B cell (primary cell): ENCODE measurements around the gene KIF26B. TPM values are rescaled to one million over a fixed set of nuclear protein-coding genes. Genes with fewer than 3 reads are reported as not detected.

ENCODE experiments used
- ATAC-seq: fragments of 200-7000 bp; cut with Tn5 transposase; one replicate; pipeline ENCODE4 v1.10.0; 2021; ENCODE audit warnings: low read depth, mild to moderate bottlenecking, moderate number of reproducible peaks, moderate library complexity
- CTCF ChIA-PET: fragments of 350-600 bp; sonication (Branson Sonifier 250); formaldehyde crosslinking; loops from one replicate; lab custom pipeline; 2021; ENCODE audit warnings: antibody characterized with exemption, inconsistent platforms; lab: Charles Lee
- POLR2A ChIA-PET: fragments of 350-600 bp; sonication (Branson Sonifier 250); formaldehyde crosslinking; loops from one replicate; lab custom pipeline; 2021; ENCODE audit warnings: antibody characterized with exemption; lab: Charles Lee
- DNase-seq: peaks from one replicate; pipeline ENCODE4 v3.0.0; 2013
- H2AFZ ChIP-seq: 2 replicates; pipeline ENCODE4 v1.6.1; 2012; ENCODE audit warnings: mild to moderate bottlenecking, low read depth, low read length; ENCODE audit not compliant: insufficient read depth, poor library complexity, severe bottlenecking
- H3K27ac ChIP-seq, 2 donors: 1 replicate in 1 of 2; 2 replicates in 1 of 2; pipeline ENCODE4 v1.5.1; 2012 to 2013; ENCODE audit warnings: low read length in 2 of 2, mild to moderate bottlenecking in 2 of 2, moderate library complexity in 1 of 2
- H3K27me3 ChIP-seq, 4 experiments: fragments of 200-600 bp in 1 of 4; sonication (generic) in 1 of 4; replicated peaks in 1 of 4; 1 replicate in 2 of 4; 2 replicates in 2 of 4; pipeline versions ENCODE4 v1.6.1 to v1.7.0; 2013 to 2016; ENCODE audit warnings: low read length in 3 of 4, mild to moderate bottlenecking in 2 of 4, mixed read lengths in 1 of 4, moderate library complexity in 1 of 4; ENCODE audit not compliant: insufficient read depth in 4 of 4, control insufficient read depth in 3 of 4; ENCODE audit errors: control extremely low read depth in 1 of 4
- H3K36me3 ChIP-seq, 2 experiments: replicated peaks in 1 of 2; 1 replicate in 1 of 2; 2 replicates in 1 of 2; pipeline versions ENCODE4 v1.6.1 to v1.7.1; 2013; ENCODE audit warnings: low read length in 1 of 2; ENCODE audit not compliant: insufficient read depth in 2 of 2, control insufficient read depth in 1 of 2; ENCODE audit errors: control extremely low read depth in 1 of 2, extremely low read depth in 1 of 2
- H3K4me1 ChIP-seq, 2 donors: fragments of 200-600 bp in 1 of 2; sonication (generic) in 1 of 2; 1 replicate in 1 of 2; 2 replicates in 1 of 2; pipeline versions ENCODE4 v1.5.1 to v1.6.1; 2013 to 2017; ENCODE audit warnings: low read length in 2 of 2; ENCODE audit not compliant: control insufficient read depth in 2 of 2, insufficient read depth in 2 of 2
- H3K4me2 ChIP-seq: replicated peaks from 2 replicates; pipeline ENCODE3; 2012; ENCODE audit warnings: mild to moderate bottlenecking, low read depth, low read length; ENCODE audit not compliant: poor library complexity, severe bottlenecking
- H3K4me3 ChIP-seq, 5 experiments: fragments of 200-600 bp in 1 of 5; sonication (generic) in 1 of 5; 1 replicate in 3 of 5; 2 replicates in 2 of 5; pipeline versions ENCODE4 v1.5.1 to v1.7.0; 2011 to 2016; ENCODE audit warnings: low read length in 4 of 5, mild to moderate bottlenecking in 4 of 5, low read depth in 2 of 5, control low read depth in 1 of 5, moderate library complexity in 1 of 5; ENCODE audit not compliant: insufficient read depth in 1 of 5; ENCODE audit errors: control extremely low read depth in 1 of 5, extremely low read depth in 1 of 5
- H3K79me2 ChIP-seq: fragments of 200-600 bp; sonication (generic); one replicate; pipeline ENCODE4 v1.6.0; 2016; ENCODE audit warnings: low read length; ENCODE audit not compliant: control insufficient read depth, insufficient read depth
- H3K9ac ChIP-seq: fragments of 200-600 bp; sonication (generic); 2 replicates; pipeline ENCODE4 v1.6.1; 2017; ENCODE audit warnings: mild to moderate bottlenecking, low read length, moderate library complexity
- H3K9me3 ChIP-seq, 3 donors: one replicate each; pipeline versions ENCODE4 v1.6.1 to v1.7.1; 2013; ENCODE audit warnings: low read length in 2 of 3; ENCODE audit not compliant: control insufficient read depth in 2 of 3, insufficient read depth in 1 of 3; ENCODE audit errors: control extremely low read depth in 1 of 3
- H4K20me1 ChIP-seq: 2 replicates; pipeline ENCODE4 v1.6.0; 2012; ENCODE audit warnings: mild to moderate bottlenecking, low read length; ENCODE audit not compliant: insufficient read depth, control insufficient read depth, poor library complexity, severe bottlenecking
- H3K27ac Mint-ChIP-seq: one replicate; pipeline ENCODE4 v1.8.0; 2021; ENCODE audit warnings: mixed read lengths
- H3K27me3 Mint-ChIP-seq: one replicate; pipeline ENCODE4 v1.8.0; 2021; ENCODE audit warnings: mixed read lengths
- H3K4me1 Mint-ChIP-seq: one replicate; pipeline ENCODE4 v1.8.0; 2021; ENCODE audit warnings: mixed read lengths
- H3K4me3 Mint-ChIP-seq: one replicate; pipeline ENCODE4 v1.8.0; 2021; ENCODE audit warnings: mixed read lengths
- H3K9me3 Mint-ChIP-seq: one replicate; pipeline ENCODE4 v1.8.0; 2022; ENCODE audit warnings: mixed read lengths; ENCODE audit not compliant: insufficient read depth
- CTCF ChIP-seq: fragments of 200-600 bp; IDR thresholded peaks from one replicate; pipeline ENCODE4 v1.8.0; 2022; ENCODE audit warnings: antibody characterized with exemption, mild to moderate bottlenecking
- EZH2 ChIP-seq: IDR thresholded peaks from 2 replicates; pipeline ENCODE4 v1.6.1; 2012; ENCODE audit warnings: borderline replicate concordance, low read depth, mild to moderate bottlenecking, moderate library complexity, low read length; ENCODE audit not compliant: insufficient read depth, poor library complexity, severe bottlenecking
- WGBS: methylation state at CpG from one replicate; pipeline ENCODE4 v1.1.5; 2013; ENCODE audit warnings: missing lambda C conversion rate; ENCODE audit not compliant: insufficient coverage; 5-methylcytosine and 5-hydroxymethylcytosine counted together
- intact Hi-C: fragments of 100-400 bp; cut with micrococcal nuclease; formaldehyde crosslinking; loops from one replicate; pipeline ENCODE4 v1.10.0; 2022
- polyA plus RNA-seq: library from polyadenylated mRNA; depleted of rRNA; stranded (reverse); fragments of >200 nt; gene quantifications from 2 replicates; pipeline ENCODE4 v1.2.3, GENCODE V29; 2012
- total RNA-seq, 2 donors: library from RNA; stranded (reverse); fragments of 120-200 nt in 1 of 2; gene quantifications; 1 replicate in 1 of 2; 2 replicates in 1 of 2; pipeline versions ENCODE4 v1.2.3 to v1.2.4, GENCODE V29; 2013 to 2022

The KIF26B gene
- total and polyA plus RNA-seq, 2 donors (not counting 1 experiment from before 2014, with no cell fraction given): 0.62 TPM; not detected in 1

GRCh38 chr1:245142171-245142798, 12.5 kb upstream of the KIF26B start:
- no peaks in the 10 kb centered on the region for H3K9me3 ChIP-seq
- H3K36me3 ChIP-seq: no peaks in the 10 kb centered on the region
- ChIA-PET POLR2A (no interaction called here), CTCF (interaction anchor here (1.3 kb wide), 1 partner anchor 11 kb away, joined by 6 read pairs; no protein-coding TSS in a partner anchor)
- no peak overlapping the region for H2AFZ ChIP-seq
- 99% methylated on average over 14 of the region's 18 CpGs for WGBS
- no peaks in the 10 kb centered on the region for H3K79me2 ChIP-seq
- H3K27ac ChIP-seq: no peak overlapping the region
- Mint-ChIP-seq H3K27ac (no peak overlapping the region), H3K4me3 (no peak overlapping the region), H3K4me1 (no peaks in the 10 kb centered on the region), H3K9me3 (no peaks in the 10 kb centered on the region), H3K27me3 (peaks cover 23% of the 10 kb centered on the region)
- ATAC-seq (no peak), DNase-seq (no peak)
- intact Hi-C loops: no loop called here
- no peaks in the 10 kb centered on the region for H3K4me1 ChIP-seq
- TF ChIP-seq CTCF (no peak), EZH2 (no peak)
- H3K4me2 ChIP-seq: no peak overlapping the region
- no peaks in the 10 kb centered on the region for H4K20me1 ChIP-seq
- H3K4me3 ChIP-seq: no peak overlapping the region
- peaks cover 0 to 5% (median 0%) of the 10 kb centered on the region in 4 experiments for H3K27me3 ChIP-seq
- no peak overlapping the region for H3K9ac ChIP-seq

GRCh38 chr1:245142976-245143375, 11.8 kb upstream of the KIF26B start:
- Histone ChIP-seq H3K79me2 (no peaks in the 10 kb centered on the region), H3K9me3 (no peaks in the 10 kb centered on the region), H3K4me2 (no peak overlapping the region), H2AFZ (no peak overlapping the region), H4K20me1 (no peaks in the 10 kb centered on the region), H3K4me1 (no peaks in the 10 kb centered on the region), H3K9ac (no peak overlapping the region), H3K27ac (no peak overlapping the region), H3K4me3 (no peak overlapping the region), H3K27me3 (peaks cover 0 to 5% (median 0%) of the 10 kb centered on the region in 4 experiments), H3K36me3 (no peaks in the 10 kb centered on the region)
- Mint-ChIP-seq H3K27me3 (peaks cover 22% of the 10 kb centered on the region), H3K4me3 (no peak overlapping the region), H3K27ac (no peak overlapping the region), H3K9me3 (no peaks in the 10 kb centered on the region), H3K4me1 (no peaks in the 10 kb centered on the region)
- CTCF ChIA-PET: interaction anchor here (1.3 kb wide), 1 partner anchor 10 kb away, joined by 6 read pairs; no protein-coding TSS in a partner anchor
- POLR2A ChIA-PET: no interaction called here
- WGBS: 95% methylated on average over 14 of the region's 14 CpGs
- intact Hi-C loops: no loop called here
- ATAC-seq: no peak
- TF ChIP-seq EZH2 (no peak), CTCF (no peak)
- DNase-seq: no peak
